ENCODE results near the gene BACE1-AS. TPM values are rescaled to one million over a fixed set of nuclear protein-coding genes. Genes with fewer than 3 reads are reported as not detected.

The BACE1-AS gene

Small RNAs within 50 kb of the gene (small RNA-seq; reads per million reads assigned to genes)
- not detected for gene RF00564 (ENCODE audit: insufficient read depth)
